CD4-positive, alpha-beta T cell treated with Interleukin-4 for 1 hour (primary cell): ENCODE measurements around the gene TMC6.
"Not testable (repeated sequence)": the region's sequence is repeated elsewhere in the genome, so short reads cannot be mapped to it uniquely, and the experiment has no call there.

ENCODE experiments used
- DNase-seq, 2 donors: peaks; one replicate each; pipeline ENCODE4 v3.0.0-alpha.2; 2020 to 2022

Gene TMC6

DNA sequence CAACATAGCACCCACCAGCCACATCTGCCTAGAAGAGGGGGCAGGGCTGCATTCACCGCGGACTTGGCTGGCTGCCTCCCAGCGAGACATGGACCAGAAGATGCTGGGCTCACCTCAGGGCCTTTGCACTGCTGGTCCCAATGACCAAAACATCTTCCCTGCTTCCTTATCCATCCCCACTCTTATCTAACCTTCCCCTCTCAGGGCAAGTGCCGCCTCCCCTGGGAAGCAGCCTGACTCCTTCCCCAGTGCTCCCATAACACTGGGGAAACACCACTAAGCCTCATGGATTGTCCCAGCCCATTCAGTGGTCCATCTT, 5.7 kb downstream of the TMC6 start:
- no peak for DNase-seq

DNA sequence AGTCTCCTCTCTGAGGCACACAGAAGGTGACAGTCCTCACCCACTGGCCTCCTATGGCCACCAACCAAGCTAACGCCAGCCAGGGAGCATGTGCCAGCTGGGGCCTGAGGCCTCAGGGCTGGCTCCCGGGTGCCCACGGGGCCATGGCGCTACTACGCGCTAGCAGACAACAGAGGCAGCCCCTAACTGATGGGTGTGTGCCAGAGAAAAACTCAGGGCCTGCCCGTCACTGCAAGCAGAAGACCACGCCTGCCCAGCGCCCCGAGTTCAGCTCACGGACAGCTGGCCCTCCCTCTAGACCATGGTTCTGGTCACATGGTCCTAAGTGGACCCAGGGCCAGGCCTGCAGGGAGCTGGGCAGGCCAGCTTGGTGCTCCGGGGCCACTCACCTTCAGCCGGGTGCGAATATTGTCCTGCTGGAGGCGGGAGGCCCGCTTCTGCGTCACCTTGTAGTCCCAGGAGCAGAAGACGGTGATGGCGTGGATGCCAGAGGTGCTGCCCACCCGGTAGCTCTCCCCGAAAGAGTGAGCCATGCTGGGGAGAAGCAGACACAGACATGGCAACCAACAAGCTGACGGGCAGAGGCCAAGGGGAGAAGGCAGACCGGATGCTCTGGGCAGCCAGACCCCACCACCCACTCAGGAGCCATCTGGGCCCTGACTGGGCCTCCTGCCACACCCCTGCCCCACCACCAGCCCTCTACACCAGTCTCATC, 6.2 kb downstream of the TMC6 start:
- peak in 1 of 2 donors; percentile 39 for DNase-seq

DNA sequence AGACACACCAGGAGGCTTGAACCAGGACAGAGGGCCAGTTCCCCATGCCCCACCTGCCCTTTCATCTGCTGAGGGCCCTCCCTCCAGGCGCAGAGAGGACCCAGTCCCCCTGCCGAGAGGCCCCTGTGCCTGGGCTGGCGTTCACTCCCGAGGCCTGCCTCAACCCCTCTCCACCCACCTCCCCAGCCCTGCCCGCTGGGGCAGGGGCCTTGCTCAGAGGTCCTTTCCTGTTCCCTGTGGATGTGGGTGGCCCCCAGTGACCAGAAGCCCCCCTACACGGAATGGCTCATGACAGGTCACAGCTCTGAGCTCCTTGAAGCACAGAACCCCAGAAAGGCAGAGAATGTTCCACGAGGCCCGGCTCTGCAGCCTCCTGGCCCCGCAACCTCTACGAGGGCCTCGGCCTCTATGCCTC, 6.7 kb downstream of the TMC6 start:
- no peak for DNase-seq

DNA sequence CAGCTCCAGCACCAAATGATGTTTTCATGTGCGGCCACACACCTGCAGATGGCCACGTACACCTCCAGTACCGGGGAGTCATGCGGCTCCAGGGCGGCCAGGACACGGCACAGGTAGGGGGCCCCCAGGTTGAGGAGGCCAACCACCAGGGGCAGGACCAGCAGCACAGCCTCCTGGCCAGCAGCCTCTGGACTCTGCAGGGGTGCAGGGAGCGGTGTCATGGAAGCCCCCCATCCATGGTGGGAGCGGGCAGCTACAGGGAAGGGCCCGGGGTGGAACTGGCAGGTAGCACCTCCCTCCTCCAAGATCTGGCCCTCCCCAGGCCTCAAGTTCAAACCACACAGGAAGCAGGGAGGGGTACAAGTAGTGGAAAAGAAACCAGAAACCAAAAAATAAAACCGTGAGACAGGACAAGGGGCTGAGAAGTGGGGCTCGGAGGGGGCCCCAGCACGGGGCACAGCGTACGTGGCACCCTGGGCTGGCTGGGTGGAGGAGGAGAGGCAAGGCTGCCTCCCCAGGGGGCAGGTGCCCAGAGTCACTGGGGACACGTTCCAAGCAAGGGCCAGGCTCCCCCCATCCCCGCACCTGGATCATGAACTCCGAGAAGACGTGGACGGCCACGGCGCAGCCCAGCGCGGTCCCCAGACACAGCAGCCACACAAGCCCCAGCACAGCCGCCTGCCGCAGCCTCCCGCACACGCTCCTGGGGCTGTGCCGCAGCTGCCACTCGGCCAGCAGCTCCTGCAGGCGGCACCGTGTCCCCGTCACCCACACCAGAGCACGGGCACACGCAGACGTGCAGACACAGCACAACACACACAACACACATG, 7.4 kb downstream of the TMC6 start:
- DNase-seq = peak; percentile 51 to 80

DNA sequence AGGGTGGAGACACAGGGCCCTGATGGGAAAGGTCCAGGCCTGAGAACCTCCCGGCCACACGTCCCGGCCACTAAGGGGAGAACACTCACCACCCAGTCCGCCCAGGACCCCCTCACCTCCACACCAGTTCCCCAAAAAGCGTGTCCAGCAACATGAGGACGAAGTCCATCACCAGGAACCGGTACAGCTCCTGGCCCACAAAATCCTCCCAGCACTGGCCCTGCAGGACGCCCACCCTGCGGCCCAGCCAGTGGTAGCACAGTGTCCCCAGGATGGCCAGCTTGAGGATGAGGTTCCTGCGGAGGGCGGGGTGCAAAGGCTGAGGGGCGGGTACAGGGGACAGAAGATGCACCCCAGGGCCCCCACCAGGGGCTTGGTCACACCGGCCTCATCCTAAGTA, 8.0 kb downstream of the TMC6 start:
- DNase-seq = no peak

DNA sequence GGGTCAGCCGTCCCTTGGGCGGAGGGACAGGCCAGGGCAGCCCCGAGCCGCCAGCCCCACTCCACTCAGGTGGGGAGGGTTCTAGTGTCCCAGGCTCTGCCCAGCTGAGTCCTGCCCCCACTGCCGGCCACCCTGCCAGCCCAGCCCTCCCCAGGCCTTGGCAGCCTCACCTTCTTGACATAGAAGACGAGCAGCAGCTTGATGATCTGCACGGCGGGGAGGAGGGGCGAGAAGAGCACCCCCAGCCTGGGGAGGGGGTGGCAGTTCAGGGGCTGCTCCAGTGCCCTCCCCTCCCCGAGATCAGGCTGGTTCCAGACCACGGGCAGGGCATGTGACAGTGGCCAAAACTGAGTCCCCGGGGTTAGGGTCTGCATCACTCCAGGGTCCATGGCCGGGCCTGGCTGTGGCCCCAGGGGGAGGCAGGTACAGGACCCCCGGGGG, 9.7 kb downstream of the TMC6 start:
- no peak for DNase-seq

DNA sequence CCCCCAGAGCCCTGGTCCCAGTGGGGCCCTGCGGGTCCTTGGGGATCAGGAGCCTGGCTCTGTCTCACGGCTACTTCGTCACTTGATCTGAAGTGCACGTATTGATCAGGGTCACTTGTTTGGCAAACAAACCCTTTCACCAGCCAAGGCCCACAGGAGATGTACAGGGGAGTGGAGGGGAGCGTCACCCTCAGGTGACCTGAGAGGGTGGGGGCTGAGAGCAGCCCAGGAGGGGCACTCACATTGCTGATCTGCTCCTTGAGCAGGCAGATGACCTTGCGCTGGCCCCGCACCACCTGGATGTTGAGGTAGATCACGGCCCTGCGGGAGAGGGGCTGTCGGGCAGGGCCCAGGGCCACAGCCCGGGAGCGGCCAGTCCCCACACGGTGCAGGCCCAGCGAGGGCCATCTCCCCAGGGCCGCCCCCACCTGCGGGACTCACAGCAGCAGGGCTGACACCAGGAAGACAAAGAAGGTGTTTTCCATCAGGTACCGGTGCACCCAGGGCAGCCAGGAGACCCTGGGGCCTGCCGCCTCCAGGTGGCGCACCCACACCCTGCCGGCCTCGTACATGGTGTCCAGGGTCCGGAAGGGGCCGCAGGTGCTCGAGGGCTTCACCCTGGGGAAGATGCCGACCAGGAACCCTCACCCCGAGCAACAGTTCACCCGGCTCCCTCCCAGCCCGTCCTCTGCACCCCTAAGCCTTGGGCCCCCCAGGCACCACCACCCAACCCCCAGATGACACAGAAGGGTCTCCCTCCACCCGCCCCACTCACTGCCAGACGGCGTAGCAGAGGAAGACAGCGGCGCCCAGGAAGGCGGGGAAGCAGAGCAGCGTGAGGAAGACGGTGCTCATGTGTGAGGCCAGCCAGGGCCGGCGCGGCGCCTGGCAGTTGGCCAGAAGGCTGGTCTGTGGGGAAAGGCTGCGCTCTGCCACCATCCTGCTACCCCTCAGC, 11.3 kb downstream of the TMC6 start:
- DNase-seq = no peak

DNA sequence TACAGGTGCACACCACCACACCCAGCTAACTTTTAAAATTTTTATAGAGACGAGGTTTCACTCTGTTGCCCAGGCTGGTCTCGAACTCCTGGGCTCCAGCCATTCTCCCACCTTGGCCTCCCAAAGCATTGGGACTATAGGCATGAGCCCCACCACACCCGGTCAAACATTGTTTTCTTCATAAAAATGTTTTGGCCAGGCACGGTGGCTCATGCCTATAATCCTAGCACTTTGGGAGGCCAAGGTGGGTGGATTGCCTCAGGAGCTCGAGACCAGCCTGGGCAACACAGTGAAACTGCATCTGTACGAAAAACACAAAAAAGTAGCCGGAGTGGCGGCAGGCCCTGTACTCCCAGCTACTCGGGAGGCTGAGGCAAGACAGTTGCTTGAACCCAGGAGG, 12.1 kb downstream of the TMC6 start:
- no peak for DNase-seq

DNA sequence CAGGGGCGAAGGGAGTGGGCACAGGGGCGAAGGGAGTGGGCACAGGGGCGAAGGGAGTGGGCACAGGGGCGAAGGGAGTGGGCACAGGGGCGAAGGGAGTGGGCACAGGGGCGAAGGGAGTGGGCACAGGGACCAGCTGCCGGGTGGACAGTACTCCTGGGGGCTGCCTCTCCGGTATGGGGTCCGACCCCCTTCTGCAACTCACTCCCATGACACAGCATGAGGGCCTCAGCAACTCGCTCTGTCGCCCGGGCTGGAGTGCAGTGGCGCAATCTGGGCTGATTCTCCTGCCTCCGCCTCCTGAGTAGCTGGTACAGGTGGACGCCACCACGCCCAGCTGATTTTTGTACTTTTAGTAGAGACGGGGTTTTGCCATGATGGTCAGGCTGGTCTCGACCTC, 12.8 kb downstream of the TMC6 start:
- not testable (repeated sequence) for DNase-seq

DNA sequence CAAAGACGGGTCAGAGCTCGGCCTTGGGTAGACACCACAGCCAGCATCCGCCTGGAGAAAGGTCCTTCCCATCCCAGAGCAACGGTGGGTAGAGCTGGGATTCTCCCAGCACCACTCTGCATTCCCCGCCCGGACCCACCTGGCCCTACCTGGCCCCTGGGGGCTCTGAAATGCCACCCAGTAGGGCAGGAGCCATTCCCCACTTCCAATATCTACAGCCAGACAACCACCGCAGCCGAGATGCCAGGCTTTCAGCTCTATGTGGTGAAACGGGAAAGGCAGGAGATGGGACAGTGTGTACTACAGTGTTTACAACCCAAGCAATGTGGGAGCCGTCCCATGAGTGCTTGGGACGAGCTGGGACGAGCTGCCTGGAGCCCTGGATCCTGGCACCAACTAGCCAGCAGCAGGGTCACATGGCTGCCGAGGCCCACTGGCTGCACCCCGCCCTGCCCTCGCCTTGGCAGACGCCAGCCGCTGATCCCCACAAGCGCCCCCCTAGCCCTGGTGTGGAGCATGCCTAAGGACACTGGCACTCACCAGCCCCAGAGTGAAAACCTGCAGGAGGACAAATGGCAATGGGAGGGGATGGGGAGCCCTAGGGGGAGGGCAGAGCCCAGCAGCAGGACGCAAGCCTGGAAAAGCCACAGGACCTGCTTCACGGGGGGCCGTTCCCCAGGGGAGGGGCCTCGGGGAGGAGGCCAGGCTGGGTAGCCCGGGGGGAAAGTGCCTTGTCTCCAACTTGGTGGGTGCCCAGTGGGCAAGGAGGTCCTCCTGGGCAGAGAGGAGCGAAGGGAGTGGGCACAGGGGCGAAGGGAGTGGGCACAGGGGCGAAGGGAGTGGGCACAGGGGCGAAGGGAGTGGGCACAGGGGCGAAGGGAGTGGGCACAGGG, 13.5 kb downstream of the TMC6 start:
- no peak for DNase-seq

DNA sequence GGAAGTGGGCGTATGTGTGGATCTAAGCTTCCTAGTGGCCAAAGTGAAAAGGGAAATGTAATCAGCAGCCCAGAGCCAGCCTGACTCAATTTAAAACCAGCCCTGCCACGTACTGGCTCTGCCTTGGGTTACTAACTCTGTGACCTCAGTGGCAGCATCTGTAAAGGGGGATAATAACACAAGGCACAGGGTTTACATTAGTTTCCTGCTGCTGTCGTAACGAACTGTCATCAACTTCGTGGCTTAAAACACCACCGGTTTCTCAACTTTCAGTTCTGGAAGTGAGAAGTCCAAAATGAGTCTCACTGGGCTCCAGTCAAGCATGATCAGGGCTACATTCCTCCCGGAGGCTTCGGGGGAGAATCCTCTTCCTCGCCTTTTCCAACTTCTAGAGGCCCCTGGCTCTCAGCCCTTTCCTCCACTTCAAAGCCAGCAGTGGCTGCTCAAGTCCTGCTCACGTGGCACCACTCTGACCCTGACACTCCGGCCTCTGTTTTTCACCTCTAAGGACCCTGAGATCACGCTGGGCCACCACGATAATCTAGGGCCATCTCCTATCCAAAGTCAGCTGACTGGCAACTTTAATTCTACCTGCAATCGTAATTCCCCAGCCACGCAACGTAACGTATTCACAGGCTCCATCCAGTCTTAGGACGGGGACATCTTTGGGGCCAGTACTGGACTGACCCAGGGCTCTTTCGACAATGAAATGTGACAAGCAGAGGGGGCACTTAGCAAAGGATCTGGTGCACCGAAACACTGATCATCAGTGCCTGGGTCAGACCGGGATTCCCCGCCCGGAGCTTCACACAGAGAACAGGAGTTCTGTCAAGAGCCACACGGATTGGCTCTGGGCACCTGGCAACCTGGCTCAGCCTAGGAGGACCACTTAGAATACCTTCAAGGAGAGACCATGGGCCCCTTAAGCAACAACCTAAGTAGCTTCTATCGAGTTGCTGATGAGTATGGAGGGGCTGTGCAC, 14.5 kb downstream of the TMC6 start:
- peak in 1 of 2 donors; percentile 47 for DNase-seq

DNA sequence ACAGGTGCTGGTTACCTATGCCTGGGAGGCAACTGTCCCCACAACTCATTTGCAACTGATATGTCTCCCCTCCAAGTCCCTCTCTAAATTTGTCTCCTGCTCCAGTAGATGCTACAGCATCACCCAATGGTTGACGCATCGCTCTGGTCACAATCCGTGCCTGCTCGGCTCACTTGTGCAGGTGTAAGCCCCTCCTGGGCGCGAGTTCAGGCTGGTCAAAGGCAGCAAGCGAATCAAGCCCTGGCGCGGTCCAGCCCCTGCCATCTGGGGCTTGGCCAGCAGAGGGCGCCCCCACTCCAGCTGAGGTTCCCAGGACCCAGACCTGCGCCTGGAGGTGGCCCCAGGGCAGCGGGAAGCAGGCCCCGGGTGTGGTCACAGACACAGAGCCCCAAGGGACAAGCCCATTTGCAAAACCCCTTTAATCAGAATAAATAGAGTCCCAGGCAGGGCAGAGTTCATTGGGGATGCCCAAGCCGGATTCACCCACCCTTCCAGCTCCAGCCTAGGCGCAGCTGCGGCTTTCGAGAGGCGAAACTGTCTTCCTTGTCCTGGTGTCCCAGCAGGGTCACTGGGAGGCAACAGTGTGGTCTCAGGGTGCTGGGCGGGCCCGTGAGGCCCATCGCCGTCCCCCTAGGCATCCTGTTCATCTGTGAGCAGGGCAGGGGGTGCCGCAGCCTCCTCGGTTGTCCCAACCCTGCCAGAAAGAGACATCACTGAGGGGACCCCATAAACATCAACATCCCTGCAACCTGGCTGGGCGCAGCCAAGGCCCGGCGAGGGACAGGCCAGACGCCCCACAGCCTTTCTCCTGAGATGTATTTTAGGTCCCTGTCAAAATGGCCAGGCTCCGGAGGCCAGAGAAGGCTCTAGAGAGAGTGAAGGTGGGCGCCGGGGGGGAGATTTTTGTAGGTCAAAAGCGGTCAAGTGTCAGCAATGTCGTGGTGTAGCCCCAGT, 15.8 kb downstream of the TMC6 start:
- peak; percentile 77 to 79 for DNase-seq

DNA sequence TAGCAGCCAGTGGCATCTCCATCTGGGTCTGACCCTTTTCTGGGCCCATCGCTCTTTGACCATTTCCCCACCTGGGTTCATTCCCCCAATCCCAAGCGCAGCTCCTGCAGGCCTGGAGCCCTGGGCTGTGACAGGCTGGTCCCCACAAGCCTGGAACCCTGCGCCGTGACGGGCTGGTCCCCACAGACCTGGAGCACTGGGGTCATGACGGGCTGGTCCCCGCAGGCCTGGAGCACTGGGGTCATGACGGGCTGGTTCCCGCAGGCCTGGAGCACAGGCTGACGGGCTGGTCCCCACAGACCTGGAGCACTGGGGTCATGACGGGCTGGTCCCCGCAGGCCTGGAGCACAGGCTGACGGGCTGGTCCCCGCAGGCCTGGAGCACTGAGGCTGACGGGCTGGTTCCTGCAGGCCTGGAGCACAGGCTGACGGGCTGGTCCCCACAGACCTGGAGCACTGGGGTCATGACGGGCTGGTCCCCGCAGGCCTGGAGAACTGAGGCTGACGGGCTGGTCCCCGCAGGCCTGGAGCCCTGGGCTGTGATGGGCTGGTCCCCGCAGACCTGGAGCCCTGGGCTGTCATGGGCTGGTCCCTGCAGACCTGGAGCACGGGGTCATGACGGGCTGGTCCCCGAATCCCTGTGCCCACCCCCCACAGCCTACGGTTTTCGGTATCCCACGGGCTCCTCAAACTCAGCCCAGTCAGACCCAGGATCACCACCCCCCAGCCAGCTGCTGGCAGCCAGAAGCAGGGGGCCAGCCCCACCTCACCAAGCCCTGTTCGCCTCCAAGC, 16.6 kb downstream of the TMC6 start:
- DNase-seq = no peak

DNA sequence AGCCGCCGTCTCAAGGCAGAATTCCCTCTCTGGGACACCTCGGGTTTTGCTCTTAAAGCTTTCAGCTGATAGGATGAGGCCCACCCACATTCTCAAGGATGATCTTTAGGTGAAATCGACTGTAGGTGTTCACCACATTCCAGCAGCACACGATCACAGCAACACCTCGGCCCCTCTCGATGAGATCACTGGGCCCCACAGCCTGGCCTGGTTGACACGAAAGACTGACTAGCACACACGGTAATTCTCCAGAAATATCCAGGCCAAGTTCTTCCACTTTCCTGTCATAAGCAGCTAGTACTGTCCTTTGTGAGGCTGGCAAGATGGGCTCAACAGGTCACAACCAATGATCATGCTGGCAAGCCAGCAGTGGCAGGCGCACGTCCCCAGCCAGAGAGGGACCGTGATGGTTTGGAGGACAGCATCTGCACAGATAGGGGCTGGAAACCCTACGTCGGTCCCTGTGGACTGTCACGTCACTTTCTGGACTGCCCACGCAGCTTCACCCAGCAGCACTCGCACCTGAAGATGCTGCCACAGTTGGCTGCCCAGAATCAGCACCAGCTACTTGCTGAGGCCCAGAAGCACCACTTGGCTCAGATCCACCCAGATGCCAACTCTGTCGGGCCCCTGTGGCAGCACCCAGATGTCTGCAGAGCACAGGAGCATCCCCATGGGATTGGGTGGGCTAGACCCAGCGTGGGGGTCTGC, 17.4 kb downstream of the TMC6 start:
- no peak for DNase-seq

DNA sequence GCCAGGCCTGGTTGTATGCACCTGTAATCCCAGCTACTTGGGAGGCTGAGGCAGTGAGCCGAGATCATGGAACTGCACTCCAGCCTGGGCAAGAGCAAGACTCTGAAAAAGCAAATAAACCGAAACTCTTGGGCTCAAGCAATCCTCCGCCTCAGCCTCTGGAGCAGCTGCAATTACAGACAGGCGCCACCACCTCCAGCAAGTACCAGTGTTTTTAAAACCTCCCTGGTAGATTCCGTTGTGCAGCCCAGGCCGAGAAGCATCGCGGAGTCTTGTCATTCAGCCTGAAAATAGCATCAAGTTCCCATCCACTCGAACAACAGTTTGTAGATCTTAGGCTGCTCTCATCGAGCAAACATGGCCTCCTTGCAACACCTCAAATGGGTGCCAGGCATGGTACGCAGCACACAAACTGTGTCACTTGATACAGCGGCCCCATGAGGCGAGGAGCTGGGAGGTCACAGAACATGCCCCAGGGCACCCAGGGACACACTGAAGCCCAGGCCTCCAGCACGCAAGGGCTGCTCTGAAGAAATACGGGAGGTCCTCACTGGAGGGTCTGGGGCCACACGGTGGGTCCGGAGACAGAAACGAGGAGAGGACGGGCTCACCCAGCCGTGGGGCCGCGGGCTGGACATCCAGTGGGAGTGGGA, 18.1 kb downstream of the TMC6 start:
- DNase-seq = no peak

DNA sequence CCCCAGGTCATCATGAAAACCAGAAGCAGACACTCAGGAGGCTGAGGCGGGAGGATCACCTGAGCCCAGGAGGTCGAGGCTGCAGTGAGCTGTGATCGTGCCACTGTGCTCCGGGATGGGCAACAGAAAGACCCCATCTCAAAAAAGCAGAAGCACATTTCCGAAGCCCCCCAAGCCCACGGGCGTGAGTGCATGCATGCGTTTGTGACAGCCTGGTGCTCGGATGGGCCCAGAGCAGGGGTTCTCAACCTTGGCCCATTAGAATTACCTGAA, 19.1 kb downstream of the TMC6 start:
- DNase-seq = no peak

DNA sequence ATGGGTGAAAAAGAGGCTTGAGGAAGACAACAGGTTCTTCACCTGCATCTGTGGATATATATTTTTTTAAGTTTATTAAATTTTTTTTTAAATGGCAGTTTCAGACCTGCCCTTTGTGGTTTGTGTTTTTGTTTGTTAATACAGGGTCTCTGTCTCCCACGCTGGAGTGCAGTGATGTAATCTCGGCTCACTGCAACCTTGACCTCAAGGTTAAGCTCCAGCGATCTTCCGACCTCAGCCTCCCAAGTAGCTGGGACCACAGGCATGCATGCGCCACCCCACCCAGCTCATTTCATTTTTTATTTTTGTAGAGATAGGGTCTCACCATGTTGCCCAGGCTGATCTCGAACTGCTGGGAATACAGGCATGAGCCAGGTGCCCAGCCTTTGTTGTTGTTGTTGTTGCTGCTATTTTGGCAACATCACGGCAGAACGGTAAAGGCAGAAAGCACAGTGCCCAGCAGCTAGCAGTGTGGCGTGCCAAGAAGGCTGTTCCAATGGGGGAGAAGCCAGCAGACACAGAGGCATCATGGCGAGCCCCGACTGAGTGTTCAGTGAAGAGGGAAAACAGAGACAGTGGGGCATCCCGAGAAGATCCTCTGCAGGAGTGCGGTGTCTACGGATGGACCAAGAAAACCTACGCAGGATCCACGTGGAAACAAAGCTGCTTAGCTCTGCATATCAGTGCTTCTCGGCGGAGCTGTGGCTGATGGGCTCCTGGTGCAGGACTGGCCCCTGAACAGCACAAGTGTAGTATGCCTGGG, 19.6 kb downstream of the TMC6 start:
- DNase-seq = no peak
